Suprapubic skin (tissue), 4 donors: ENCODE data around the gene ELMOD1. TPM values are rescaled to one million over a fixed set of nuclear protein-coding genes. Genes with fewer than 3 reads are reported as not detected.

Experiments
- DNase-seq, 2 donors: peaks; one replicate each; pipeline ENCODE4 v3.0.0-alpha.2; 2019; ENCODE audit warnings: low spot score in 2 of 2
- H3K27ac ChIP-seq: fragments of 200-600 bp; sonication (generic); one replicate; pipeline ENCODE4 v1.5.1; 2019
- H3K27me3 ChIP-seq: fragments of 200-600 bp; sonication (generic); one replicate; pipeline ENCODE4 v1.5.1; 2019
- H3K36me3 ChIP-seq: fragments of 200-600 bp; sonication (generic); one replicate; pipeline ENCODE4 v1.5.1; 2019
- H3K4me1 ChIP-seq: fragments of 200-600 bp; sonication (generic); one replicate; pipeline ENCODE4 v1.5.1; 2019
- H3K4me3 ChIP-seq: fragments of 200-600 bp; sonication (generic); one replicate; pipeline ENCODE4 v1.5.1; 2019; ENCODE audit warnings: mild to moderate bottlenecking
- H3K9me3 ChIP-seq: fragments of 200-600 bp; sonication (generic); one replicate; pipeline ENCODE4 v1.5.1; 2019
- CTCF ChIP-seq, 2 donors: fragments of 200-600 bp in 1 of 2; fragments of 450-650 bp in 1 of 2; sonication (generic) in 1 of 2; IDR thresholded peaks; one replicate each; pipeline ENCODE4 v1.5.1; 2016 to 2019; ENCODE audit warnings: antibody characterized with exemption in 2 of 2, mild to moderate bottlenecking in 1 of 2, moderate library complexity in 1 of 2
- EP300 ChIP-seq: sonication (generic); formaldehyde crosslinking; IDR thresholded peaks from one replicate; pipeline ENCODE4 v1.6.1; 2017; ENCODE audit warnings: antibody characterized with exemption
- POLR2A ChIP-seq, 2 donors: fragments of 450-650 bp; IDR thresholded peaks; one replicate each; pipeline ENCODE4 v1.6.1; 2017; ENCODE audit warnings: antibody characterized with exemption in 2 of 2, mild to moderate bottlenecking in 2 of 2, moderate library complexity in 2 of 2
- POLR2AphosphoS5 ChIP-seq, 3 donors: sonication (generic); formaldehyde crosslinking; IDR thresholded peaks; one replicate each; pipeline ENCODE4 v1.6.1; 2017; ENCODE audit warnings: antibody characterized with exemption in 3 of 3
- WGBS: methylation state at CpG from one replicate; pipeline ENCODE4 v1.1.5; 2018; 5-methylcytosine and 5-hydroxymethylcytosine counted together
- total RNA-seq, 4 donors: library from RNA; depleted of rRNA; stranded (reverse); fragments of >200 nt; gene quantifications; one replicate each; pipeline ENCODE4 v1.1.0, GENCODE V29; 2016

Gene ELMOD1
- total RNA-seq, 4 donors from 2014 or later: 14.6 to 66.0 (median 41.3) TPM

GRCh38 chr11:107594736-107595135 is 3.8 kb downstream of the ELMOD1 start:
- Histone ChIP-seq H3K27ac (no peak overlapping the region), H3K4me1 (peaks cover 21% of the 10 kb centered on the region), H3K27me3 (peaks cover 67% of the 10 kb centered on the region), H3K4me3 (no peak overlapping the region), H3K9me3 (no peaks in the 10 kb centered on the region), H3K36me3 (no peaks in the 10 kb centered on the region)
- no peak for TF ChIP-seq EP300
- no peak for TF ChIP-seq POLR2A (IDR thresholded peaks at IDR 0.05)
- TF ChIP-seq POLR2AphosphoS5 (IDR thresholded peaks at IDR 0.05): no peak
- TF ChIP-seq CTCF (IDR thresholded peaks at IDR 0.05): no peak
- 58% methylated on average over 2 of the region's 2 CpGs for WGBS
- no peak for DNase-seq

GRCh38 chr11:107598225-107599139 is 7.5 kb downstream of the ELMOD1 start:
- DNase-seq: no peak
- Histone ChIP-seq H3K27me3 (peaks cover 40% of the 10 kb centered on the region), H3K4me3 (no peak overlapping the region), H3K36me3 (no peaks in the 10 kb centered on the region), H3K4me1 (no peaks in the 10 kb centered on the region), H3K27ac (no peak overlapping the region), H3K9me3 (no peaks in the 10 kb centered on the region)
- WGBS: 68% methylated on average over 6 of the region's 6 CpGs
- TF ChIP-seq EP300 (no peak), CTCF (IDR thresholded peaks at IDR 0.05) (no peak), POLR2A (IDR thresholded peaks at IDR 0.05) (no peak), POLR2AphosphoS5 (IDR thresholded peaks at IDR 0.05) (no peak)

- DNase-seq: no peak
- H3K27ac ChIP-seq: no peak overlapping the region
- peaks cover 32% of the 10 kb centered on the region for H3K27me3 ChIP-seq
- no peaks in the 10 kb centered on the region for H3K9me3 ChIP-seq
- no peak for TF ChIP-seq POLR2A (IDR thresholded peaks at IDR 0.05)
- no peak for TF ChIP-seq POLR2AphosphoS5 (IDR thresholded peaks at IDR 0.05)
- TF ChIP-seq EP300: no peak
- no peak for TF ChIP-seq CTCF (IDR thresholded peaks at IDR 0.05)
- H3K4me1 ChIP-seq: no peaks in the 10 kb centered on the region
- 85% methylated on average over 9 of the region's 9 CpGs for WGBS
- H3K4me3 ChIP-seq: no peak overlapping the region
- no peaks in the 10 kb centered on the region for H3K36me3 ChIP-seq
These were observed 14.4 kb downstream of the ELMOD1 start for GRCh38 chr11:107605061-107606006.

- Histone ChIP-seq H3K4me1 (no peaks in the 10 kb centered on the region), H3K27me3 (peaks cover 32% of the 10 kb centered on the region), H3K36me3 (no peaks in the 10 kb centered on the region), H3K4me3 (no peak overlapping the region), H3K9me3 (no peaks in the 10 kb centered on the region), H3K27ac (no peak overlapping the region)
- no peak for DNase-seq
- 72% methylated on average over 3 of the region's 3 CpGs for WGBS
- TF ChIP-seq POLR2A (IDR thresholded peaks at IDR 0.05) (no peak), EP300 (no peak)
These were observed 15.2 kb downstream of the ELMOD1 start for GRCh38 chr11:107606141-107606540.

GRCh38 chr11:107608809-107609208 is 17.9 kb downstream of the ELMOD1 start:
- 30% methylated on average over 2 of the region's 2 CpGs for WGBS
- H3K9me3 ChIP-seq: no peaks in the 10 kb centered on the region
- no peaks in the 10 kb centered on the region for H3K4me1 ChIP-seq
- TF ChIP-seq CTCF (IDR thresholded peaks at IDR 0.05): no peak
- TF ChIP-seq EP300: no peak
- TF ChIP-seq POLR2A (IDR thresholded peaks at IDR 0.05): no peak
- no peak for TF ChIP-seq POLR2AphosphoS5 (IDR thresholded peaks at IDR 0.05)
- no peak for DNase-seq
- H3K27ac ChIP-seq: no peak overlapping the region
- no peak overlapping the region for H3K4me3 ChIP-seq
- H3K27me3 ChIP-seq: peaks cover 25% of the 10 kb centered on the region
- no peaks in the 10 kb centered on the region for H3K36me3 ChIP-seq
